Progenitor cell of endocrine pancreas (in vitro differentiated cells): Measurements from ENCODE around the gene TRIP12. TPM values are rescaled to one million over a fixed set of nuclear protein-coding genes. Genes with fewer than 3 reads are reported as not detected.

Experiments
- DNase-seq: peaks from one replicate; pipeline ENCODE4 v3.0.0; 2021; ENCODE audit warnings: low spot score; ENCODE audit not compliant: unreplicated experiment
- H3K27ac Mint-ChIP-seq: 2 replicates; pipeline ENCODE4 v1.8.0; 2021; ENCODE audit warnings: mild to moderate bottlenecking, moderate library complexity, mixed read lengths
- H3K27me3 Mint-ChIP-seq: 2 replicates; pipeline ENCODE4 v1.8.0; 2021; ENCODE audit warnings: mixed read lengths
- H3K36me3 Mint-ChIP-seq: 2 replicates; pipeline ENCODE4 v1.8.0; 2022; ENCODE audit warnings: mixed read lengths; ENCODE audit not compliant: insufficient read depth
- H3K4me1 Mint-ChIP-seq: 2 replicates; pipeline ENCODE4 v1.8.0; 2021; ENCODE audit warnings: low read depth, mixed read lengths
- H3K4me3 Mint-ChIP-seq: 2 replicates; pipeline ENCODE4 v1.8.0; 2021; ENCODE audit warnings: low read depth, mild to moderate bottlenecking, moderate library complexity, mixed read lengths
- H3K9me3 Mint-ChIP-seq: 2 replicates; pipeline ENCODE4 v1.8.0; 2021; ENCODE audit warnings: low read depth, mixed read lengths
- CTCF ChIP-seq: fragments of 200-600 bp; sonication (generic); IDR thresholded peaks from one replicate; pipeline ENCODE4 v1.5.0; 2021; ENCODE audit warnings: antibody characterized with exemption, mild to moderate bottlenecking; ENCODE audit not compliant: unreplicated experiment
- total RNA-seq: library from RNA; stranded (reverse); gene quantifications from 2 replicates; pipeline ENCODE4 v1.2.1, GENCODE V29; 2021

TRIP12 gene
- total RNA-seq, 1 donor from 2014 or later: 228 TPM

DNA sequence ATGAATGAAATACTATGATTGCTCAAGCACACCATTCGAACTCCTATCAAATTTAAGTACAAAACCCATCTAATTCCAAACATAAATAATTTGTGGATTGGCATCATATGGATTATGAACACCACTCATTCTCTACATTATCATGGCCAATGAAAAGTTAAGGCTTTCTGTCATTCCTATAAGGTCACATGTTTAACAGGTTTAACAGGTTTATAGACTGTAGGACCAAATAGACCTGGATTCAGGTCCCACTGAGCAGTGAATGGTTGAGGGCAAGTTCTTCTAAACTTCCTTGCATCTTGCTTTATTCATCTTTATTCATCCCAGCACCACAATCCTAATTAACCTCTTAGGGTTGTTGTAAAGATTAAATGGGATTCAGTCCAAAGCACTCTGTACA is 33.9 kb upstream of the TRIP12 start:
- DNase-seq: no peak

GRCh38 chr2:229952256-229952835 is 30.5 kb upstream of the TRIP12 start:
- H3K27me3 Mint-ChIP-seq: no peaks in the 10 kb centered on the region

More for the DNA sequence above, 33.9 kb upstream of the TRIP12 start:
- TF ChIP-seq CTCF: no peak
- no peaks in the 10 kb centered on the region for H3K9me3 Mint-ChIP-seq
- peaks cover 6% of the 10 kb centered on the region for H3K36me3 Mint-ChIP-seq
- no peaks in the 10 kb centered on the region for H3K4me1 Mint-ChIP-seq
- H3K27me3 Mint-ChIP-seq: no peaks in the 10 kb centered on the region
- no peak overlapping the region for H3K27ac Mint-ChIP-seq
- no peak overlapping the region for H3K4me3 Mint-ChIP-seq

GRCh38 chr2:229947544-229947943 is 25.7 kb upstream of the TRIP12 start:
- H3K9me3 Mint-ChIP-seq: no peaks in the 10 kb centered on the region

More at GRCh38 chr2:229952256-229952835, 30.5 kb upstream of the TRIP12 start:
- Mint-ChIP-seq H3K27ac (no peak overlapping the region), H3K4me1 (no peaks in the 10 kb centered on the region), H3K36me3 (peaks cover 6% of the 10 kb centered on the region), H3K4me3 (no peak overlapping the region), H3K9me3 (no peaks in the 10 kb centered on the region)
- no peak for DNase-seq
- TF ChIP-seq CTCF: no peak

GRCh38 chr2:229945975-229946374 is 24.2 kb upstream of the TRIP12 start:
- no peaks in the 10 kb centered on the region for H3K9me3 Mint-ChIP-seq
- no peak overlapping the region for H3K27ac Mint-ChIP-seq
- H3K27me3 Mint-ChIP-seq: no peaks in the 10 kb centered on the region
- no peak for TF ChIP-seq CTCF
- no peaks in the 10 kb centered on the region for H3K36me3 Mint-ChIP-seq
- H3K4me1 Mint-ChIP-seq: peaks cover 2% of the 10 kb centered on the region
- no peak for DNase-seq
- H3K4me3 Mint-ChIP-seq: no peak overlapping the region

More at GRCh38 chr2:229947544-229947943, 25.7 kb upstream of the TRIP12 start:
- H3K4me1 Mint-ChIP-seq: peaks cover 2% of the 10 kb centered on the region
- no peaks in the 10 kb centered on the region for H3K36me3 Mint-ChIP-seq
- H3K27me3 Mint-ChIP-seq: no peaks in the 10 kb centered on the region
- DNase-seq: no peak
- H3K4me3 Mint-ChIP-seq: no peak overlapping the region
- no peak overlapping the region for H3K27ac Mint-ChIP-seq
- no peak for TF ChIP-seq CTCF

DNA sequence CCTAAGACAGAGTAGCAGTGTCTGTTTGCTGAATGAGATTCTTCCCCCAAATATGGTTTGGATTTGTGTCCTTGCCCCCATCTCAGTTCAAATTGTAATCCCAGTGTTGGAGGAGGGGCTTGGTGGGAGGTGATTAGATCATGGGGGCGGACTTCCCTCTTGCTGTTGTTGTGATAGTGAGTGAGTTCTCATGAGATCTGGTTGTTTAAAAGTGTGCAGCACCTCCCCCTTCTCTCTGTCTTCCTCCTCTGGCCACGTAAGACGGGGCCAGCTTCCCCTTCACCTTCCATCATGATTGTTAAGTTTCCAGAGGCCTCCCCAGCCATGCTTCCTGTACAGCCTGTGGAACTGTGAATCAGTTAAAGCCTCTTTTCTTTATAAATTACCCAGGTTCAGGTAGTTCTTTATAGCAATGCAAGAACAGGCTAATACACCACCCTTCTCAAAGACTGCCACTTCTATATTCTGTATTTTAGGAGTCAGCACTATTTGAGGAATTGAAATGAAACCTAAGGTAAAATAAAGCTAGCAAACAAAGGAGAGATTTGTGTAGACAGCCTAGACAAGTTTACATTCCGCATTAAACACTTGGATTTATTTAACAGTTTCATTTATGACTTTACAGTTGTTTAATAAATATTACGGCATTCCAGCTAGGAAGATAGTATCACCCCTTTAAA is 22.1 kb upstream of the TRIP12 start:
- no peak for DNase-seq
- Mint-ChIP-seq H3K9me3 (no peaks in the 10 kb centered on the region), H3K27me3 (no peaks in the 10 kb centered on the region), H3K4me3 (no peak overlapping the region), H3K36me3 (no peaks in the 10 kb centered on the region), H3K4me1 (peaks cover 2% of the 10 kb centered on the region), H3K27ac (no peak overlapping the region)
- no peak for TF ChIP-seq CTCF
